B cell (primary cell): ENCODE measurements around the gene MYO16. TPM values are rescaled to one million over a fixed set of nuclear protein-coding genes. Genes with fewer than 3 reads are reported as not detected.

ENCODE experiments used
- ATAC-seq: fragments of 200-7000 bp; cut with Tn5 transposase; one replicate; pipeline ENCODE4 v1.10.0; 2021; ENCODE audit warnings: low read depth, mild to moderate bottlenecking, moderate number of reproducible peaks, moderate library complexity
- CTCF ChIA-PET: fragments of 350-600 bp; sonication (Branson Sonifier 250); formaldehyde crosslinking; loops from one replicate; lab custom pipeline; 2021; ENCODE audit warnings: antibody characterized with exemption, inconsistent platforms; lab: Charles Lee
- POLR2A ChIA-PET: fragments of 350-600 bp; sonication (Branson Sonifier 250); formaldehyde crosslinking; loops from one replicate; lab custom pipeline; 2021; ENCODE audit warnings: antibody characterized with exemption; lab: Charles Lee
- DNase-seq: peaks from one replicate; pipeline ENCODE4 v3.0.0; 2013
- H2AFZ ChIP-seq: 2 replicates; pipeline ENCODE4 v1.6.1; 2012; ENCODE audit warnings: mild to moderate bottlenecking, low read depth, low read length; ENCODE audit not compliant: insufficient read depth, poor library complexity, severe bottlenecking
- H3K27ac ChIP-seq, 2 donors: 1 replicate in 1 of 2; 2 replicates in 1 of 2; pipeline ENCODE4 v1.5.1; 2012 to 2013; ENCODE audit warnings: low read length in 2 of 2, mild to moderate bottlenecking in 2 of 2, moderate library complexity in 1 of 2
- H3K27me3 ChIP-seq, 4 experiments: fragments of 200-600 bp in 1 of 4; sonication (generic) in 1 of 4; replicated peaks in 1 of 4; 1 replicate in 2 of 4; 2 replicates in 2 of 4; pipeline versions ENCODE4 v1.6.1 to v1.7.0; 2013 to 2016; ENCODE audit warnings: low read length in 3 of 4, mild to moderate bottlenecking in 2 of 4, mixed read lengths in 1 of 4, moderate library complexity in 1 of 4; ENCODE audit not compliant: insufficient read depth in 4 of 4, control insufficient read depth in 3 of 4; ENCODE audit errors: control extremely low read depth in 1 of 4
- H3K36me3 ChIP-seq, 2 experiments: replicated peaks in 1 of 2; 1 replicate in 1 of 2; 2 replicates in 1 of 2; pipeline versions ENCODE4 v1.6.1 to v1.7.1; 2013; ENCODE audit warnings: low read length in 1 of 2; ENCODE audit not compliant: insufficient read depth in 2 of 2, control insufficient read depth in 1 of 2; ENCODE audit errors: control extremely low read depth in 1 of 2, extremely low read depth in 1 of 2
- H3K4me1 ChIP-seq, 2 donors: fragments of 200-600 bp in 1 of 2; sonication (generic) in 1 of 2; 1 replicate in 1 of 2; 2 replicates in 1 of 2; pipeline versions ENCODE4 v1.5.1 to v1.6.1; 2013 to 2017; ENCODE audit warnings: low read length in 2 of 2; ENCODE audit not compliant: control insufficient read depth in 2 of 2, insufficient read depth in 2 of 2
- H3K4me2 ChIP-seq: replicated peaks from 2 replicates; pipeline ENCODE3; 2012; ENCODE audit warnings: mild to moderate bottlenecking, low read depth, low read length; ENCODE audit not compliant: poor library complexity, severe bottlenecking
- H3K4me3 ChIP-seq, 5 experiments: fragments of 200-600 bp in 1 of 5; sonication (generic) in 1 of 5; 1 replicate in 3 of 5; 2 replicates in 2 of 5; pipeline versions ENCODE4 v1.5.1 to v1.7.0; 2011 to 2016; ENCODE audit warnings: low read length in 4 of 5, mild to moderate bottlenecking in 4 of 5, low read depth in 2 of 5, control low read depth in 1 of 5, moderate library complexity in 1 of 5; ENCODE audit not compliant: insufficient read depth in 1 of 5; ENCODE audit errors: control extremely low read depth in 1 of 5, extremely low read depth in 1 of 5
- H3K79me2 ChIP-seq: fragments of 200-600 bp; sonication (generic); one replicate; pipeline ENCODE4 v1.6.0; 2016; ENCODE audit warnings: low read length; ENCODE audit not compliant: control insufficient read depth, insufficient read depth
- H3K9ac ChIP-seq: fragments of 200-600 bp; sonication (generic); 2 replicates; pipeline ENCODE4 v1.6.1; 2017; ENCODE audit warnings: mild to moderate bottlenecking, low read length, moderate library complexity
- H3K9me3 ChIP-seq, 3 donors: one replicate each; pipeline versions ENCODE4 v1.6.1 to v1.7.1; 2013; ENCODE audit warnings: low read length in 2 of 3; ENCODE audit not compliant: control insufficient read depth in 2 of 3, insufficient read depth in 1 of 3; ENCODE audit errors: control extremely low read depth in 1 of 3
- H4K20me1 ChIP-seq: 2 replicates; pipeline ENCODE4 v1.6.0; 2012; ENCODE audit warnings: mild to moderate bottlenecking, low read length; ENCODE audit not compliant: insufficient read depth, control insufficient read depth, poor library complexity, severe bottlenecking
- H3K27ac Mint-ChIP-seq: one replicate; pipeline ENCODE4 v1.8.0; 2021; ENCODE audit warnings: mixed read lengths
- H3K27me3 Mint-ChIP-seq: one replicate; pipeline ENCODE4 v1.8.0; 2021; ENCODE audit warnings: mixed read lengths
- H3K4me1 Mint-ChIP-seq: one replicate; pipeline ENCODE4 v1.8.0; 2021; ENCODE audit warnings: mixed read lengths
- H3K4me3 Mint-ChIP-seq: one replicate; pipeline ENCODE4 v1.8.0; 2021; ENCODE audit warnings: mixed read lengths
- H3K9me3 Mint-ChIP-seq: one replicate; pipeline ENCODE4 v1.8.0; 2022; ENCODE audit warnings: mixed read lengths; ENCODE audit not compliant: insufficient read depth
- CTCF ChIP-seq: fragments of 200-600 bp; IDR thresholded peaks from one replicate; pipeline ENCODE4 v1.8.0; 2022; ENCODE audit warnings: antibody characterized with exemption, mild to moderate bottlenecking
- EZH2 ChIP-seq: IDR thresholded peaks from 2 replicates; pipeline ENCODE4 v1.6.1; 2012; ENCODE audit warnings: borderline replicate concordance, low read depth, mild to moderate bottlenecking, moderate library complexity, low read length; ENCODE audit not compliant: insufficient read depth, poor library complexity, severe bottlenecking
- WGBS: methylation state at CpG from one replicate; pipeline ENCODE4 v1.1.5; 2013; ENCODE audit warnings: missing lambda C conversion rate; ENCODE audit not compliant: insufficient coverage; 5-methylcytosine and 5-hydroxymethylcytosine counted together
- intact Hi-C: fragments of 100-400 bp; cut with micrococcal nuclease; formaldehyde crosslinking; loops from one replicate; pipeline ENCODE4 v1.10.0; 2022
- polyA plus RNA-seq: library from polyadenylated mRNA; depleted of rRNA; stranded (reverse); fragments of >200 nt; gene quantifications from 2 replicates; pipeline ENCODE4 v1.2.3, GENCODE V29; 2012
- total RNA-seq, 2 donors: library from RNA; stranded (reverse); fragments of 120-200 nt in 1 of 2; gene quantifications; 1 replicate in 1 of 2; 2 replicates in 1 of 2; pipeline versions ENCODE4 v1.2.3 to v1.2.4, GENCODE V29; 2013 to 2022

Gene MYO16
- total and polyA plus RNA-seq, 2 donors (not counting 1 experiment from before 2014, with no cell fraction given): not detected

- Mint-ChIP-seq H3K4me3 (no peak overlapping the region), H3K27me3 (no peaks in the 10 kb centered on the region), H3K4me1 (no peaks in the 10 kb centered on the region), H3K27ac (no peak overlapping the region), H3K9me3 (no peaks in the 10 kb centered on the region)
- Histone ChIP-seq H3K27me3 (no peaks in the 10 kb centered on the region), H4K20me1 (no peaks in the 10 kb centered on the region), H3K9ac (no peak overlapping the region), H2AFZ (no peak overlapping the region), H3K4me3 (no peak overlapping the region), H3K27ac (no peak overlapping the region), H3K36me3 (no peaks in the 10 kb centered on the region), H3K9me3 (peaks cover 0 to 9% (median 0%) of the 10 kb centered on the region in 3 donors), H3K4me2 (no peak overlapping the region), H3K4me1 (no peaks in the 10 kb centered on the region), H3K79me2 (no peaks in the 10 kb centered on the region)
- TF ChIP-seq EZH2: no peak
- TF ChIP-seq CTCF: no peak
- 89% methylated on average over 3 of the region's 4 CpGs for WGBS
- DNase-seq: no peak
- ChIA-PET CTCF (no interaction called here), POLR2A (no interaction called here)
- intact Hi-C loops: no loop called here
- ATAC-seq: no peak
Measured at GRCh38 chr13:108682714-108683113, 53.3 kb downstream of the MYO16 start.

DNA sequence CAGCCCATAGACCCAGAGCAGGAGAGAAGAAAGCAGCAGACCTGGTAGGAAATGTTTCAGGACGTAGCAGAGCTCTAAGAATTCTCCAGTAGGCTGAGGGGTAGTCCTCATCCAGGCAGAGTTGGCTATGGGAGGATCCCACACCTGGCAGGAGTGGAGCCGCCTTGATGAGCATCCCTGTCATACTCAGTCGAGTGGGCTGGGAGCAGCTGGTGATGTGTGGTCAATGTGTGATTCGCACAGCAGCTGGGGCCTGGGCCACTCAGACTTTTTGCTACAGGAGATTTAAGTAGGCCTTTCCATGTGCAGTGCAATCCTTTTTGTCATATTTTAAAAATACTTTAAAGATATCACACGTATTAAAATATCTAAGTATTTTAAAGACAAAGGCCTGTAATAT, 56.6 kb downstream of the MYO16 start:
- Mint-ChIP-seq H3K4me3 (no peak overlapping the region), H3K9me3 (no peaks in the 10 kb centered on the region), H3K4me1 (no peaks in the 10 kb centered on the region), H3K27me3 (no peaks in the 10 kb centered on the region), H3K27ac (no peak overlapping the region)
- intact Hi-C loops: no loop called here
- Histone ChIP-seq H3K36me3 (no peaks in the 10 kb centered on the region), H3K27me3 (no peaks in the 10 kb centered on the region), H3K9ac (no peak overlapping the region), H3K4me1 (no peaks in the 10 kb centered on the region), H3K27ac (no peak overlapping the region), H2AFZ (no peak overlapping the region), H3K4me3 (no peak overlapping the region), H3K4me2 (no peak overlapping the region), H3K9me3 (peaks cover 0 to 9% (median 0%) of the 10 kb centered on the region in 3 donors), H4K20me1 (no peaks in the 10 kb centered on the region), H3K79me2 (no peaks in the 10 kb centered on the region)
- ChIA-PET CTCF (no interaction called here), POLR2A (no interaction called here)
- ATAC-seq (no peak), DNase-seq (no peak)
- WGBS: 81% methylated on average over 4 of the region's 5 CpGs
- no peak for TF ChIP-seq CTCF
- TF ChIP-seq EZH2: no peak
